GM18867 (cell line): ENCODE results near the gene ARHGAP31.
A peak's percentile ranks its signal among the peaks of the same experiment; 100 is the strongest.

ENCODE experiments used
- ATAC-seq: cut with Tn5 transposase; IDR thresholded peaks from one replicate; pipeline ENCODE4 v1.9.1; 2021; ENCODE audit warnings: mild to moderate bottlenecking, moderate library complexity; ENCODE audit not compliant: unreplicated experiment

ARHGAP31 gene

DNA sequence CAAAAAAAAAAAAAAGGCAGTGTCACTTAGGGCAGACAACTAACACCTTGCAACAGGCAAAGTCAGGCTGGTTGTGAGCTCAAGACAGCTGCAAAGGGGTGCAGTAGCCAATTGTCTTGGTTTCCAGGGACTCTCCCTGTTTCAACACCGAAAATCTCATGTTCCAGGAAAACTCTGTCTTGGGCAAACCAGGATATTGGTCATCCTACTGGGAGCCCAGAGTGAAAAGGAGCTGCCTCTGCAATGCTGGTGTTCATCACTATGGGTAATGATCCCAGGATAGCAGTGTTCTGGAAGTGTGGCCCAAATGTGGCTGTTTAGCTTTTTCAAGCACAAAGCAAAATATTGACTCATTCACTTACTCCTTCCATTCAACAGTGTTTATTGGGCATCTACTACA, 82.6 kb downstream of the ARHGAP31 start:
- no peak for ATAC-seq

GRCh38 chr3:119378259-119378803, 84.1 kb downstream of the ARHGAP31 start:
- ATAC-seq, result no peak

DNA sequence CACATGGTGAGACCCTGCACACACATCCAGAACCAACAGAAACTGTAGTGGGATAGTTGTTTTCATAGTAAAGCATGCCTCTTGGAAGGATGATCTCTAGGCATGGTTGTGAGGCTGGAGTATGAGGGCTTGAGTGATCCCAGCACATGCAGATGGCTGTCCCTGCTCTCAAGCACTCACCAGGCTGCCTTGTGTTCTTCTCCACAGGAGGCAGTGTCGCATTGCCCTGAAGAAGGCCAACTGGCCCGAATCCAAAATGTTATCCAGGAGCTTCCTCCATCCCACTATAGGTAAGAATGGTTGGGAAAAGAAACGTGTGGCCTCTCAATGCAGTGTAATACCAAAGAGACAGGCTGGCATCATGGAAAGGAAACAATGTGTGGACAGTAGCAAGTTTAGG, 86.5 kb downstream of the ARHGAP31 start:
- ATAC-seq, result no peak

GRCh38 chr3:119382134-119382533, 88.0 kb downstream of the ARHGAP31 start:
- ATAC-seq, result no peak

DNA sequence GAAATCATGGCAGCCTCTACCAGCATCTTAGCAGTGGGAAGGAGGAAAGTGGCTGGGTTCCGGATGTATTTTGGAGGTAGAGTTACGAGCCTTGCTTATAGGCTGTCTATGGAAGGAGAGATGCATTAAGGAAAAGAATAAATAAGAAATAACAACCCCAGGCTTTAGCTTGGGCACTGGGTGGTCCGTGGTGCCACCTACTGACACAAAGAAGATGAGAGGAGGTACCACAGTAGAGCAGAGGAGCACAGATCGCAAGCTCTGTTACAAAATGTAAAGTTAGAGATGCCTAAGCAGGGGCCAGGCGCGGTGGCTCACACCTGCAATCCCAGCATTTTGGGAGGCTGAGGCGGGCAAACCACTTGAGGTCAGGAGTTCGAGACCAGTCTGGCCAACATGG, 94.4 kb downstream of the ARHGAP31 start:
- ATAC-seq, result no peak

GRCh38 chr3:119395923-119396358, 101.8 kb downstream of the ARHGAP31 start:
- ATAC-seq, result peak; percentile 85

DNA sequence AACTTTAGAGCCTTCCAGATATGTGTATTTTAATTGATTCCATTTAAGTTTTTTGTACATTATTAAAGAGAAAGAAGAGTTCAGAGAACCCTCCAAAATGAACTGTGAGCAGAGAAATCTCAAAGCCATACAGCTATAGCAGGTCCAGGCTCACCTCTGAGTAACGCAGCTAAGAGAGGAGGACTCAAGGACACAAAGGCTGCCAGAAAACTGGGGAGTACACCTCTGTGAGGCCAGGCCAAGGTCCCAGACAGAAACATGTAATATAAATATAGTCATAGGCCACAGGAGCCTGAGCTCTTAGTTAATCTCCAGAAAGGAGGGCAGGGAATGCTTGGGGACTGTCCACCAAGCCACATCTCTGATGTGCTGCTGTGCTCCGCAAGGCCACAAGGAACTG, 102.7 kb downstream of the ARHGAP31 start:
- no peak for ATAC-seq

- no peak for ATAC-seq
These were observed 106.3 kb downstream of the ARHGAP31 start for GRCh38 chr3:119400466-119400865.

- peak; percentile 59 for ATAC-seq
These were observed 106.9 kb downstream of the ARHGAP31 start for GRCh38 chr3:119401069-119401468.

DNA sequence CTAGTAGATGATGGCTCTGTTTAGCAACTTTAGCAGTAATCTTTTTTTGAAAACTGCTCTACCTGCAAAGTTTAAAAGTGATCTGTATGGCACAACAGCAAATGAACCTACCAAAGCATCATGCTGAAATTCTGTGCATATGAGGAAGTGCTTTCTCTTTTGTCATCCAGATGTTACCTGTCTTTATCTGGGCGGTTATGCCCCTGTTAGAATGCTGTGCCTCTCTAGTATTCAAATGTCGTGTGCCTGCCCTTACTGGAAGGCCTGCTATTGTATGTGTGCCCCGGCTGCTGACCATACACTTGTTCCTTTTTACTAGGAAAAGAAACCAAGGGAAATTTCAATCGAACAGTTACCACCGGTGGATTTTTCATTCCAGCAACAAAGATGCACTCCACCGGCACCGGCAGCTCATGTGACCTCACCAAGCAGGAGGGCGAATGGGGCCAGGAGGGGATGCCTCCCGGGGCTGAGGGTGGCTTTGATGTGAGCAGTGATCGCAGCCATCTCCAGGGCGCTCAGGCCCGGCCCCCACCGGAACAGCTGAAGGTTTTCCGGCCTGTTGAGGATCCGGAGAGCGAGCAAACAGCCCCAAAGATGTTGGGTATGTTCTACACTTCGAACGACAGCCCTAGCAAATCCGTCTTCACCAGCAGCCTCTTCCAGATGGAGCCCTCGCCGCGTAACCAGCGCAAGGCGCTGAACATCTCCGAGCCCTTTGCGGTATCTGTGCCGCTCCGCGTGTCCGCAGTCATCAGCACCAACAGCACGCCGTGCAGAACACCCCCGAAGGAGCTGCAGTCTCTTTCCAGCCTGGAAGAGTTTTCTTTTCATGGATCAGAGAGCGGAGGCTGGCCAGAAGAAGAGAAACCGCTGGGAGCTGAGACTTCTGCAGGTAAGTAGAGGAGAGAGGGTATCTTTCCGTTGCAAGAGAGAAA, 107.6 kb downstream of the ARHGAP31 start:
- ATAC-seq, result peak; percentile 73

DNA sequence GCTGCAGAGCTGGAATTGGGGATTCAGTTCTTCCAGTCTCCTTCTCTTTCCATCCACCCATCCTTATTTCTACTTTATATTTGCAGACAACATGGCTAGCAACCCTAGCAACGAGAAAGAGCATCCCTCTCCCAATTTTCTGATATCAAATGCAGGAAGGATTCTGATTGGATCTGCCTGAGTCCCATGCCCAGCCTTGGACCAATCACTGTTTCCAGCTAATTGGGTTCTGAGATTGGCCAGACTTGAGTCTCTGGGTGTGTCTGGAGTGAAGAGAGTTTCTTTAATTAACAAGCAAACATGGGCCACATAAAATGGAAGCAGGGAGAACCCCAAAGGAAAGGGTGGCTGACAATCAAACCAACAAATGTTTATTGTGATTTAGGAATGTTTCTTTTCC, 108.6 kb downstream of the ARHGAP31 start:
- no peak for ATAC-seq

GRCh38 chr3:119403201-119403600, 109.0 kb downstream of the ARHGAP31 start:
- ATAC-seq, result no peak

GRCh38 chr3:119405315-119405714, 111.1 kb downstream of the ARHGAP31 start:
- no peak for ATAC-seq

DNA sequence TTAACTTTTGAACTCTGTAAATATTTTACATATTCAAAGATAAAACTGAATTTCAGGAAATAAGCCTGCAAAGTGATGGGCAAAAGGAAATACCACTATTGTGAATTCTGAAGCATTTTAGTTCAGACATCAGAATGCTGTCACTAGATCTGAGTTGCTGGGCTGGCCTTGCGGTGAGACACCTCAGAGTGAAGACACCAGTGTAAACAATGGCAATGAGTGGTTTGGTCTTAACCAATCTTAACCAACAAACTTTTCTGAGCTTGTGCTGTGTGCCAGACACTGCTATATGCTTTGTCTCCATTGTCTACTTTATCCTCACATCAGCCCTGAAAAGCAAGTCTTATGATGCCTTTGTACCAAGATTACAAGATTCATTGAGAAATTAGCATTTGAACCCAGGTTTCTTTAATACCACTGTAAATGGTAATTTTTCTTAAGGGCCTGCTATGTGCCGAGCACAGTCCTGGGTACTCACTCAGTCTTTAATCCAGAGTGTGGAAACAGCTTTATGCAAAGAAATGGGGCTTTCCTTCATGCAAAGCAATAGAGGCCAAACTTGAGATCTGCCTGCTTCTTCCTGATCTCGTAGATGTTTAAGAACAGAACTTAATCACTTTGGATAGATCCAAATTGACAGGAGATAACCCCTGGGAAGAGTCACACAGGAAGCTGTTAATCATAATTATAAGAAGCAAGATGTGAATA, 114.2 kb downstream of the ARHGAP31 start:
- ATAC-seq, result no peak

DNA sequence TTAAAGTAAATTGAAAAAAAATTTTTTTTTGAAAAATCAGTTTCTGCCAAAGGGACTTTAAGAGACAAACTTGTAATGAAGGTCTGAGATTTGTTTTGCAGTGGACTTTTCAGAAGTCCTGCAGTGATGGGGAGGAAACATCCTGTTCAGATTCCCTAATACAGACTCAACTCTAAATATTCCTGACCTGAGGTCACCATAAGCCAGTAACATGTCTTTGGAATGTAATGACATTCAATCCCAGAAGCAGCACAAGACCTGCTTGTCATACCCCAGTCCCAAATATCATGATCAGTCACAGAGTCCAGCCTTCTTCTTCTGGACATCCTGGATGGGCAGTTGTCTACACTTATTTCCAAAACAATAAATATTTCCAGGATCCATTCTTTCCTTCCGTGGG, 115.7 kb downstream of the ARHGAP31 start:
- no peak for ATAC-seq

DNA sequence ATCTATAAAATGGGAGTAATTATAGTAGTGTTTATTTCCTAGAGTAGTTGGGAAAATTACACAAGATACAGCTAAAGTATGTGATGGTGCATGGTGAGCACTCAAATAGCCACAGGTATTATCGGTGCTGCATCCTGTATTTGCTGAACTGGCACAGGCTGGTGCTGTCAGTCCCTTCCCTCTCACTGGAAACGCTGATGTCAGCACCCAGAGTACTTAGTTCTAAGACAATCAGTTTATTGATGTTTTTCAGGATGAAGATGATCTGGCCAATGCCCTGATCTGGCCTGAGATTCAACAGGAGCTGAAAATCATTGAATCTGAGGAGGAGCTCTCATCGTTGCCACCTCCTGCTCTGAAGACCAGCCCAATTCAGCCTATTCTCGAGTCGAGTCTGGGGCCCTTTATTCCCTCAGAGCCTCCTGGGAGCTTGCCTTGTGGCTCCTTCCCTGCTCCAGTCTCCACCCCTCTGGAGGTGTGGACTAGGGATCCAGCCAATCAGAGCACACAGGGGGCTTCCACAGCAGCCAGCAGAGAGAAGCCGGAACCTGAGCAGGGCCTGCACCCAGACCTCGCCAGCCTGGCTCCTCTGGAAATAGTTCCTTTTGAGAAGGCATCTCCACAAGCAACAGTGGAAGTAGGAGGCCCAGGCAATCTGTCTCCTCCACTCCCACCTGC, 119.6 kb downstream of the ARHGAP31 start:
- no peak for ATAC-seq

DNA sequence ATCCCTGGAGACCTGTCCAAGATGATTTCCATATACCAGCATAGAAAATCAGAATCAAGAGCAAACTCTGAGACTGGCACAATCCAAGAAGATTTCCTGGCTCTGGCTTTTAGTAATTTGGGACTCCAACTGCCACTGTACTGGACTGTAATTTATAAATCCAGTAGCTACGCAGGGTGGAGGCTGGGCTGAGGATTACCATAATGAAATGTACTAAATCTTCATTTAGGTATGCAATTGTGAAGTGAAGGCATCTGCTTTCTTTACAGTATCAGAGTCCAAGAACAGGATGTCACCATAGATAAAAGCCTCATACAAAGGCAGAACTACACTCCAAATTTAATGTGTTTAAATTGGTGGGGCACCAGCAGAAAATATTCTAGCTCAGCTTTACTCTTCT, 122.7 kb downstream of the ARHGAP31 start:
- no peak for ATAC-seq

- no peak for ATAC-seq
These were observed 123.8 kb downstream of the ARHGAP31 start for GRCh38 chr3:119417771-119418512.

DNA sequence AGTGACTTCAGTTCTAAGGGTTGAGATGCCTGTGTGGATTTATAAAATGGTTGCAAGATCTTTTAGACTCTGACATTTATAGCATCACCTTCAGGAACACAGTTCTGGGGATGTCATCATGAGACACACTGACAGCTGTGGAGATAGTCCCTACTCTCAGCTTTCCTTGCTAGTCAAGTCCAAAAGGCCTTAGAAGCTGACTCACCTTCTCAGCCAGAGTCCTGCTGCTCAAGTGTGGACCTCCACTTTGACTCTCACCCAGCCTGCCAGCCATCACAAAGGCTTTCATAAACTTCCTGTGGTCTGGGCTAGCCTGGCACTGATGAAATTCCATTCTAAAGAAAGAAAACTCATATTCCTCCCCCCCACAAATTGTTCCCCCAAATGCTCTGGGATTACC, 124.5 kb downstream of the ARHGAP31 start:
- no peak for ATAC-seq

- no peak for ATAC-seq
These were observed 126.0 kb downstream of the ARHGAP31 start for GRCh38 chr3:119420196-119420595.

DNA sequence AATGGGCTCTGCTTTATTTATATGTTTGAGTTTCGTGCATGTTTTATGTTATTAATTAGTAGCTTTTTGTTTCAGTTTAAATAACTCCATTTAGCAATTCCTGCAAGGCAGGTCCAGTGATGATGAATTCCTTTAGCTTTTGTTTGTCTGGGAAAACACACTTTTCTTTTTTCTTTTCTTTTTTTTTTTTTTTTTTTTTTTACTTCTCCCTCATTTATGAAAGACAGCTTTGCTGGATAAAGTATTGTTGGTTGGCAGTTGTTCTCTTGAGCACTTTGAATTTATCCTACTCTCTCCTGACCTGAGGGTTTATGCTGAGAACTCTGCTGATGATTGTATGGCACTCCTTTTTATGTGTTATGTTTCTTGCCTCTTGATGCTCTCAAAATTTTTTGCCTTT, 133.5 kb downstream of the ARHGAP31 start:
- ATAC-seq, result no peak
